ENCODE data around the gene KCNQ5.
A peak's percentile ranks its signal among the peaks of the same experiment; 100 is the strongest.
"Not testable (repeated sequence)": the region's sequence is repeated elsewhere in the genome, so short reads cannot be mapped to it uniquely, and the experiment has no call there.

The KCNQ5 gene

DNA sequence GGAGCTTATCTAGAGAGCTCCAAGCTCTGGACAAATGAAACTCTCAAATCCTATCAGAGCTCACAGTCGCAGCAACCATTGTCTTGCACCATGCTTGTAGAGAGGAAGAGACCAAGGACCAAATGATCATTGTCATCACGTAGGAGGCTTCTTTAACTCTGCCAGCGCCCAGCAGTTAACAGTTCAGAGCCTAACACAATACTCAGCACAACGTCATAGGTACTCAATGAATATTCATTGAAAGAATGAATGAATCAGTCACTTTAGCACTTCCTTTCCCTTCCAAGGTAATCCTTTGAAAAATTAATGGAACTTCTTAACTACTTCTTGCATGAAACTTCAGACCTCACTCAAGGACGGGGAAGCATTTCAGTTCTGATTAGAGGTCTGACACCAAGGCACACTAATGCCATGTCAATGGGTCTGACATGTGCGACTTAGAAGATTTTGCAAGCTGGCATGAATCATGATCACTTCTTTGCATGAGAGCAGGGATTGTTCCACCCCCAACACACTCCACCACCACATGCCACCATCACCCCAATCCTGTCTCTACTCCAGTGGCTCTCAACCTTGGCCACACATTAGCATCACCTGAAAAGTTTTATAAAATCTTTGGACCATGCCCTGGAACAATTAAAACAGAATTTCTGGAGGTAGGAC lies 558.3 kb downstream of the KCNQ5 start:
- Histone ChIP-seq H3K9me3 (ENCODE audit: severe bottlenecking) (no peaks in the 10 kb centered on the region), H3K27ac (peak overlapping the region; percentile 55), H3K27me3 (ENCODE audit: insufficient read depth, low read depth, severe bottlenecking) (no peaks in the 10 kb centered on the region), H3K4me3 (ENCODE audit: low read depth, low read length) (no peak overlapping the region), H3K36me3 (no peaks in the 10 kb centered on the region)
- TF ChIP-seq, protein P1, sequence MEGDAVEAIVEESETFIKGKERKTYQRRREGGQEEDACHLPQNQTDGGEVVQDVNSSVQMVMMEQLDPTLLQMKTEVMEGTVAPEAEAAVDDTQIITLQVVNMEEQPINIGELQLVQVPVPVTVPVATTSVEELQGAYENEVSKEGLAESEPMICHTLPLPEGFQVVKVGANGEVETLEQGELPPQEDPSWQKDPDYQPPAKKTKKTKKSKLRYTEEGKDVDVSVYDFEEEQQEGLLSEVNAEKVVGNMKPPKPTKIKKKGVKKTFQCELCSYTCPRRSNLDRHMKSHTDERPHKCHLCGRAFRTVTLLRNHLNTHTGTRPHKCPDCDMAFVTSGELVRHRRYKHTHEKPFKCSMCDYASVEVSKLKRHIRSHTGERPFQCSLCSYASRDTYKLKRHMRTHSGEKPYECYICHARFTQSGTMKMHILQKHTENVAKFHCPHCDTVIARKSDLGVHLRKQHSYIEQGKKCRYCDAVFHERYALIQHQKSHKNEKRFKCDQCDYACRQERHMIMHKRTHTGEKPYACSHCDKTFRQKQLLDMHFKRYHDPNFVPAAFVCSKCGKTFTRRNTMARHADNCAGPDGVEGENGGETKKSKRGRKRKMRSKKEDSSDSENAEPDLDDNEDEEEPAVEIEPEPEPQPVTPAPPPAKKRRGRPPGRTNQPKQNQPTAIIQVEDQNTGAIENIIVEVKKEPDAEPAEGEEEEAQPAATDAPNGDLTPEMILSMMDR (IDR thresholded peaks at IDR 0.05; ENCODE audit: low read depth, low read length), result no peak
- no peak for DNase-seq

GRCh38 chr6:73180763-73181619 lies 559.1 kb downstream of the KCNQ5 start:
- DNase-seq, result peak; percentile 68

GRCh38 chr6:73182021-73182607 lies 560.2 kb downstream of the KCNQ5 start:
- no peak for DNase-seq
- H3K27ac ChIP-seq, result no peak overlapping the region
- H3K9me3 ChIP-seq (ENCODE audit: severe bottlenecking), result no peaks in the 10 kb centered on the region
- TF ChIP-seq, protein P1 (IDR thresholded peaks at IDR 0.05; ENCODE audit: low read depth, low read length), result no peak
- H3K27me3 ChIP-seq (ENCODE audit: insufficient read depth, low read depth, severe bottlenecking), result no peaks in the 10 kb centered on the region
- no peak overlapping the region for H3K4me3 ChIP-seq (ENCODE audit: low read depth, low read length)
- no peaks in the 10 kb centered on the region for H3K36me3 ChIP-seq

More at GRCh38 chr6:73180763-73181619, 559.1 kb downstream of the KCNQ5 start:
- Histone ChIP-seq H3K9me3 (ENCODE audit: severe bottlenecking) (no peaks in the 10 kb centered on the region), H3K36me3 (no peaks in the 10 kb centered on the region), H3K27me3 (ENCODE audit: insufficient read depth, low read depth, severe bottlenecking) (no peaks in the 10 kb centered on the region), H3K27ac (peak overlapping the region; percentile 55), H3K4me3 (ENCODE audit: low read depth, low read length) (peak overlapping the region; percentile 13; the same call in 1 of the 2 replicates)
- TF ChIP-seq, protein P1 (IDR thresholded peaks at IDR 0.05; ENCODE audit: low read depth, low read length), result peak; percentile 69

DNA sequence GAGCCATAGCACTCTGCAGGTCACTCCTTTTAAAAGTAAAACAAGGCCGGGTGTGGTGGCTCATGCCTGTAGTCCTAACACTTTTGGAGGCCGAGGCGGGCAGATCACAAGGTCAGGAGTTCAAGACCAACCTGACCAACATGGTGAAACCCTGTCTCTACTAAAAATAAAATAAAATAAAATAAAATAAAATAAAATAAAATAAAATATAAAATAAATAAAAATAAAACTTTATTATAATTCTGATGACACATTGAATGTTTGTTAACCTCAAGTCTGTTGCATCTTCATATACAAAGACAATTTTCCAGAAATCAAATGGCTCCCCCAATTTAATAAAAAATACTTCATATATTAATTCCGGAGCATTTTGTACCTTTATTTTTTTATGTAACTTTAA lies 571.4 kb downstream of the KCNQ5 start:
- H3K27me3 ChIP-seq (ENCODE audit: insufficient read depth, low read depth, severe bottlenecking); H3K4me3 ChIP-seq (ENCODE audit: low read depth, low read length); H3K27ac ChIP-seq; DNase-seq; H3K9me3 ChIP-seq (ENCODE audit: severe bottlenecking): not testable (repeated sequence)
- H3K36me3 ChIP-seq, result peaks cover 20% of the 10 kb centered on the region

- H3K27me3 ChIP-seq (ENCODE audit: insufficient read depth, low read depth, severe bottlenecking), result no peaks in the 10 kb centered on the region
- no peak overlapping the region for H3K4me3 ChIP-seq (ENCODE audit: low read depth, low read length)
- H3K27ac ChIP-seq, result no peak overlapping the region
- TF ChIP-seq, protein P1 (IDR thresholded peaks at IDR 0.05; ENCODE audit: low read depth, low read length), result no peak
- H3K9me3 ChIP-seq (ENCODE audit: severe bottlenecking), result no peaks in the 10 kb centered on the region
- H3K36me3 ChIP-seq, result peaks cover 20% of the 10 kb centered on the region
- no peak for DNase-seq
Measured at GRCh38 chr6:73194744-73195143, 572.9 kb downstream of the KCNQ5 start.

DNA sequence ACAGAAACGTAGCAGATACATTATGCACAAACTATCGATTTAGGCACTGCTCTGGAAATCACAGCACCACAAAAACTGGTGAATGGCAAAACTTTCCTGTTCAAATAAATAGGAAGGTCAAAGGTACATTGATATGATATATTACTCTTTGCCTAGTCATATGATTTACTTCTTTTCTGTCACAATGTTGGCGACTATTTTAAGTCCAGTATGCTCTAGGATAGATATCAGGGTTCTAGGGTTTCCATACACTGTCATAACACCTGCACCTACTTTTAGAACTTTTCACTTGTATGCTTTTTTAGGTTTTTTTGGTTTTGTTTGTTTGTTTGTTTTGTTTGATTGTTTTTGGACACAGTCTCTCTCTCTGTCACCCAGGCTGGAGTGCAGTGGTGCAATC lies 578.4 kb downstream of the KCNQ5 start:
- DNase-seq, result no peak
- TF ChIP-seq, protein P1 (IDR thresholded peaks at IDR 0.05; ENCODE audit: low read depth, low read length), result no peak
- H3K27ac ChIP-seq, result no peak overlapping the region
- no peak overlapping the region for H3K4me3 ChIP-seq (ENCODE audit: low read depth, low read length)
- no peaks in the 10 kb centered on the region for H3K9me3 ChIP-seq (ENCODE audit: severe bottlenecking)
- peaks cover 7% of the 10 kb centered on the region for H3K36me3 ChIP-seq
- no peaks in the 10 kb centered on the region for H3K27me3 ChIP-seq (ENCODE audit: insufficient read depth, low read depth, severe bottlenecking)
